IMR-90 (cell line): ENCODE data around the gene FMO2.

Experiments used
- BHLHE40 ChIP-seq: fragments of 150-350 bp; IDR thresholded peaks from 2 replicates; pipeline ENCODE4 v1.6.1; 2016; ENCODE audit warnings: mild to moderate bottlenecking, low read depth, low read length
- CEBPB ChIP-seq: IDR thresholded peaks from 2 replicates; pipeline ENCODE4 v1.6.1; 2012; ENCODE audit warnings: low read depth, low read length, improper control_type of control experiment
- CHD1 ChIP-seq: IDR thresholded peaks from 2 replicates; pipeline ENCODE4 v1.6.1; 2012; ENCODE audit warnings: low read depth, low read length, improper control_type of control experiment
- MAFK ChIP-seq: IDR thresholded peaks from 2 replicates; pipeline ENCODE4 v1.6.1; 2012; ENCODE audit warnings: low read depth, low read length, improper control_type of control experiment
- MXI1 ChIP-seq: IDR thresholded peaks from 2 replicates; pipeline ENCODE4 v1.6.1; 2012; ENCODE audit warnings: low read depth, mild to moderate bottlenecking, low read length, moderate library complexity, borderline replicate concordance
- POLR2A ChIP-seq: IDR thresholded peaks from 2 replicates; pipeline ENCODE4 v1.6.1; 2012; ENCODE audit warnings: mild to moderate bottlenecking, low read depth, low read length
- RAD21 ChIP-seq: IDR thresholded peaks from 2 replicates; pipeline ENCODE4 v1.6.1; 2012; ENCODE audit warnings: low read length, improper control_type of control experiment
- TF ChIP-seq, protein P1 (sequence below): conservative IDR thresholded peaks from 2 replicates; pipeline ENCODE4 v1.5.1; 2012; ENCODE audit warnings: mild to moderate bottlenecking, low read depth, low read length, improper control_type of control experiment
- TF ChIP-seq, protein P2 (sequence below): fragments of 150-350 bp; IDR thresholded peaks from 2 replicates; pipeline ENCODE4 v1.6.1; 2017; ENCODE audit warnings: mild to moderate bottlenecking, antibody characterized with exemption, low read length, low read depth
- TF ChIP-seq, protein P3 (sequence below): fragments of 150-350 bp; IDR thresholded peaks from 2 replicates; pipeline ENCODE4 v1.6.1; 2016; ENCODE audit warnings: low read depth, mild to moderate bottlenecking, low read length, moderate library complexity, borderline replicate concordance

DNA sequence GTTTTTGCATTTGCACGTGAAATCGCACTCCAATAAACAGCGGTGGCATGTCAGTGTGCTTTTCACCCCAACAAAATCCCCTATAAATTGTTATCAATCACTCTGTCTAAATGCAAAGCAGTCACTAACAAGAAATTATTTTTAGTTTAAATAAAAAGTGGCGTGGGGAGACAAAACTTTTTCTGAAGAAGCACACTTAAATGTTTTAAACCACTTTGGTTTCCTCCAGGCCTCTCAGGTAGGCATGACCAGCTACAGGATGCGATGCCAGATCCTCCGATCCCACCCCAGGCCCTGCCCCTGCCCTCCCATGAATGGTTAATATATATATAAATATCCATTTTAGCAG lies 66.8 kb downstream of the FMO2 start:
- TF ChIP-seq MAFK (no peak), RAD21 (no peak), POLR2A (no peak), CHD1 (no peak), BHLHE40 (no peak), MXI1 (no peak), CEBPB (no peak)
- TF ChIP-seq, protein P1, sequence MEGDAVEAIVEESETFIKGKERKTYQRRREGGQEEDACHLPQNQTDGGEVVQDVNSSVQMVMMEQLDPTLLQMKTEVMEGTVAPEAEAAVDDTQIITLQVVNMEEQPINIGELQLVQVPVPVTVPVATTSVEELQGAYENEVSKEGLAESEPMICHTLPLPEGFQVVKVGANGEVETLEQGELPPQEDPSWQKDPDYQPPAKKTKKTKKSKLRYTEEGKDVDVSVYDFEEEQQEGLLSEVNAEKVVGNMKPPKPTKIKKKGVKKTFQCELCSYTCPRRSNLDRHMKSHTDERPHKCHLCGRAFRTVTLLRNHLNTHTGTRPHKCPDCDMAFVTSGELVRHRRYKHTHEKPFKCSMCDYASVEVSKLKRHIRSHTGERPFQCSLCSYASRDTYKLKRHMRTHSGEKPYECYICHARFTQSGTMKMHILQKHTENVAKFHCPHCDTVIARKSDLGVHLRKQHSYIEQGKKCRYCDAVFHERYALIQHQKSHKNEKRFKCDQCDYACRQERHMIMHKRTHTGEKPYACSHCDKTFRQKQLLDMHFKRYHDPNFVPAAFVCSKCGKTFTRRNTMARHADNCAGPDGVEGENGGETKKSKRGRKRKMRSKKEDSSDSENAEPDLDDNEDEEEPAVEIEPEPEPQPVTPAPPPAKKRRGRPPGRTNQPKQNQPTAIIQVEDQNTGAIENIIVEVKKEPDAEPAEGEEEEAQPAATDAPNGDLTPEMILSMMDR, result no peak
- TF ChIP-seq, protein P2, sequence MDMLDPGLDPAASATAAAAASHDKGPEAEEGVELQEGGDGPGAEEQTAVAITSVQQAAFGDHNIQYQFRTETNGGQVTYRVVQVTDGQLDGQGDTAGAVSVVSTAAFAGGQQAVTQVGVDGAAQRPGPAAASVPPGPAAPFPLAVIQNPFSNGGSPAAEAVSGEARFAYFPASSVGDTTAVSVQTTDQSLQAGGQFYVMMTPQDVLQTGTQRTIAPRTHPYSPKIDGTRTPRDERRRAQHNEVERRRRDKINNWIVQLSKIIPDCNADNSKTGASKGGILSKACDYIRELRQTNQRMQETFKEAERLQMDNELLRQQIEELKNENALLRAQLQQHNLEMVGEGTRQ, result no peak
- TF ChIP-seq, protein P3, sequence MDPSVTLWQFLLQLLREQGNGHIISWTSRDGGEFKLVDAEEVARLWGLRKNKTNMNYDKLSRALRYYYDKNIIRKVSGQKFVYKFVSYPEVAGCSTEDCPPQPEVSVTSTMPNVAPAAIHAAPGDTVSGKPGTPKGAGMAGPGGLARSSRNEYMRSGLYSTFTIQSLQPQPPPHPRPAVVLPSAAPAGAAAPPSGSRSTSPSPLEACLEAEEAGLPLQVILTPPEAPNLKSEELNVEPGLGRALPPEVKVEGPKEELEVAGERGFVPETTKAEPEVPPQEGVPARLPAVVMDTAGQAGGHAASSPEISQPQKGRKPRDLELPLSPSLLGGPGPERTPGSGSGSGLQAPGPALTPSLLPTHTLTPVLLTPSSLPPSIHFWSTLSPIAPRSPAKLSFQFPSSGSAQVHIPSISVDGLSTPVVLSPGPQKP, result no peak
